GM21367 (cell line): ENCODE results near the gene GFPT2.

Experiments used
- ATAC-seq: cut with Tn5 transposase; IDR thresholded peaks from one replicate; pipeline ENCODE4 v1.9.1; 2021; ENCODE audit not compliant: unreplicated experiment

Gene GFPT2

DNA sequence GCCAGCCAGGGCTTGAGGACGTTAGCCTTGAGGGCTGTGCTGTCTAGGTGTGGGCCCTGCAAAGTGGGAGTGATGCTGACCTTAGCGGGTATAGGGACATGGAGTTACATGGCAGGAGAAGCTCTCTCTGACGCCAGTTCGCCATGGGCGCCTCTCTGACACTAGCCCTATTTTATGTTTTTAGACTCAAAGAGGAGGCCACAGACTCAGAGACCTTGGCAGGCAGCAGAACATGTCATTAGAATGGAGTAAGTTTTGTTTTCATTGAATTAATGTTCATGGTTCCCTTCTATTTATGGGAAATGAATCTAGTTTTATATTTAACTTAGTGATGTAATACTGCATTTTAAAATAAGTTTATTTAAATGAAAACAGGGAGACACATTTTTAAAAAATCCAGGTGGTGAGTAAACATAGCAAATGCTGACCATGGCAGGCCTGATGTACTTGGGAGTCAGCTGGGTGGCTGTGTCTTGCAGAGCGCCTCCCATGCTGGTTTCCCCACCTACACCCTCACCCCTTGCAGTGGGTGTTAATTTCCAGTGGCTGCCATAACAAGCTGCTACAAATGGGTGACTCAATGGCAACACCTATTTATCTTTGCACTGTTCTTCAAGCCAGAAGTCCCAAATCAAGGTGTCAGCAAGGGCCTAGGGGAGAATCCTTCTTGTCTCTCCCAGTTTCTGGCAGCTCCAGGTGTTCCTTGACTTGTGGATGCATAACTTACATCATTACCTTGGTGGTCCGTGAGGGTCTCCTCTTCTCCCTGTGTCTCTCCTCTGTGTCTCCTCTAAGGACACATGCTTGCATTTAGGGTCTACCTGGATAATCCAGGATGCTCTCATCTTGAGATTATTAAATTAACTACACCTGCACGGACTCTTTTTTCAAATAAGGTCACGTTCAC, 25.6 kb upstream of the GFPT2 start:
- ATAC-seq: no peak

DNA sequence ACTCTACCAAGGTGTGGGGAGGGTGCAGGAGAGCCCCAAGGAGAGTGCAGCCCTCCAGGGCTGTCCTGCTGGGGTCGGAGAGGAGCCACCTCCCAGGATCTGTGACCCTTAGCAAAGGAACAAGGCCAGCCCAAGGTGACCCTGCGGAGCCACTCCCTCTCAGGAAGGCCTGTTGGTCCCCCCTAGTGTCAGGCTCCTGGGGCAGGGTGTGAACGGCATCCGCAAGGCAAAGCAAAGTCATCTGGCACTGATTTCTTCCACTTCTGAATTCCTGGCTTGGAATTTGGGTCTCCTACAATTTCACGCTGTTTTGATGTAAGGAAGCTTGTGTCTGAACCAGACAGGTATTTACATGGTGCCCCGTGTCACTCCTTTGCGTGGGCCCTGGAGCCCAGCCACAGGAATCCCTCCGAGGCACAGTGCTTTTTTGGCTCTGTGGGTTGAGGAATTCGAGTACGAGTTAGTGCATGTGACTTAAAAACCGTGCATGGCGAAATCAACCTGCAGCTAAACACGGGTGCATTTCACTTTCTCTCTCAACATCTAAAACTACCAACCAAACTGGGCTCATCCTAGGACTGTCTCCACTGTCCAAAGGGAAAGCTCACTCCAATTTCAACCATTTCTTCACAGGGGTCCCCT, 24.5 kb upstream of the GFPT2 start:
- no peak for ATAC-seq

DNA sequence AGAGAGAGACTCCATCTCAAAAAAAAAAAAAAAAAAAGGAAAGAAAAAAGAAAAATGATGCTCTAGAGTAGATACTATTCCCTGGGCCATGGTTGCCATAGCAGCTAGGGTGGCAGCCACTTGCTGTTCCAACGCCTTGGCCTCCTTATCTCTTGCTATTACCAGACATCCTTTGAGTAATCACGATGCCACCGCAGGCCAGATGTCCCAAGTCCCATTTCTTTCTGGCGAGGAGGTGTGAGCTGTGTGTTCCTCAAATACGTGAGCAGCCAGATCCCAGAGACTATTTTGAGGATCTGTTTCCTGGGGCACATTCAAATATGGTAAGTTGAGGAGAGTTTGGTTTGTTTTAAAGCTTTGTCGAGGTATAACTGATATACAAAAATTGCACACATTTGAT, 23.4 kb upstream of the GFPT2 start:
- ATAC-seq: no peak

DNA sequence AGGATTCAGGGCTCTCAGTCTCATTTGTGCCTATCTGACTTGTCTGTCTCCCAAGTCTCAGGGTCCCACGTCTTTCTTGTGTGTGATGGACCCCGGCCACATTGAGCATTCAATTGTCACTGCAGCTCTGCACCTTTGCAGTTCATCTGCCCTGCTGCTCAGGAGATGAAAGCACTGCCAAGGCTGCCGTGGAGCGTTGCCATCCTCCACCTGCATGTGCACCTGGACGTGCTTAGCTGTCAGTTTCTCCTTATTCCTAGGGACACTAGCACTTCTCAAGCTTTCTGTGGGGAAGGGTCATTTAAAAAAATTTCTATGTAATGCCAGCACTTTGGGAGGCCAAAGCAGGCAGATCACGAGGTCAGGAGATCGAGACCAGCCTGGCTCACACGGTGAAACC, 22.8 kb upstream of the GFPT2 start:
- ATAC-seq: no peak

DNA sequence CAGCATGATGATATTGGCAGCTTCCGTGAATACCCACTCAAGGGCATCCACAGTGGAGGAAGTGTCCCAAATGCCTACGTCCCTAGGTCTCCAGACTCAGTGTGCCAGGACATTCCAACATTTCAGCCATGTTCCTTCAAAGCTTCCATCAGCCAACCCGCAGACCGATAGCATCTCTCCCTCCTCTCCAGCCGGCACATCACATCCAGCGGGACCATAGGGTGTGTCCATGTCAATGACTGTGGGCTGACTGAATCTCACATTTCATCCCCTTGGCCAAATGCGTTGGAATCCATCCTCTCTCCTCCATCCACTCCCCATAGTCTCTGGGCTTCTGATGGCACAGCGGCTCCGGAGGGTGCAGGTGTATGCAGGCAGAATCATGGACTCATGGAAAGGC, 22.2 kb upstream of the GFPT2 start:
- no peak for ATAC-seq

DNA sequence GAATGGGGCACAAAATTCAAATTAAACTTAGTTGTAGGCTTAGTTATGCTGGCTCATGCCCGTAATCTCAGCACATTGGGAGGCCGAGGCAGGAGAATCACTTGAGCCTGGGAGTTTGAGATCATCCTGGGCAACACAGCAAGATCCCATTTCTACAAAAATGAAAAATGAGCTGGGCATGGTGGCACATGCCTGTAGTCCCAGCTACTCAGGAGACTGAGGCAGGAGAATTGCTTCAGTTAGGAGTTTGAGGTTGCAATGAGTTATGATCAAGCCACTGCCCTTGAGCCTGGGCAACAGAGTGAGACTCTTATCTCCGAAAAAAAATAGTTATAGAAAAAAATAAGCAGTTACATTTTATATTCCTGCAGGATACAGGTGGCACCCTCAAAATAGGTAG, 20.7 kb upstream of the GFPT2 start:
- no peak for ATAC-seq

DNA sequence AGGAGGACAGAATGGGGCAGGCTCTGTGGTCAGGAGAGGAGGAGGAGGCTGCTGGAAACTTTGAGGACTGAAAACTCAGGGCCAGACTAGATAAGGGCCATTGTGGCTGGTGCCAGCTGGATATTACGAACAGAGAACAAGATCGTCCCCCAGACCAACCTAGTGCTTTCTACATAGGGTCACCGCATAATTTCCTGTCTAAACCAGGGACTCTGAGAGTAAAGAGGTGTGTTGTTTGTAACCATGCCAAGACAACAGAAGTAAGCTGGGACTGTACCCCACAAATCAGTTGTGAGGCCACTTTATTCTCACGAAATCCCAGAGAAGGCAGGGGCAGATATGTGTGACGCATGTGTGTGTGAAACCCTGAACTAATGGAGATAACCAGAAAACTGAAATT, 20.3 kb upstream of the GFPT2 start:
- ATAC-seq: no peak

DNA sequence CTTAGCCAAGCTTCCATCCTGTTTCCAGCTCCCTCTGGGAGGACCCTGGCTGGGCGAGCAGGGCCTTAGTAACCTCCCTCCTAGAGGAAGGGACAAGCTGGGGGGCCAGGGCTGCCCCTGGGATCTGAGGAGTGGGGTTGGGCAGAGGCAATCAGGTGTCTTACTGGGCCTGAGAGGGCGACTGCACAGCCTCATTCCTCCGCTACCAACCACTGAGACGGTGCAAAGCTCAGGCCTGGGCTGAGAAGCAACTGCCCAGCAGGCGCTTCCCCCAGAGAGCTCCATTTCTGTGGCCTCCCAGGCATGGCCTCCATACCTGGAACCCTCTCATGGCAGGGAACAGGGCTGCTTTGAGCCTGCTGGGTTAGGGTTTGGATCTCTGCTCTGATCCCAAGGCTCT, 18.8 kb upstream of the GFPT2 start:
- no peak for ATAC-seq

DNA sequence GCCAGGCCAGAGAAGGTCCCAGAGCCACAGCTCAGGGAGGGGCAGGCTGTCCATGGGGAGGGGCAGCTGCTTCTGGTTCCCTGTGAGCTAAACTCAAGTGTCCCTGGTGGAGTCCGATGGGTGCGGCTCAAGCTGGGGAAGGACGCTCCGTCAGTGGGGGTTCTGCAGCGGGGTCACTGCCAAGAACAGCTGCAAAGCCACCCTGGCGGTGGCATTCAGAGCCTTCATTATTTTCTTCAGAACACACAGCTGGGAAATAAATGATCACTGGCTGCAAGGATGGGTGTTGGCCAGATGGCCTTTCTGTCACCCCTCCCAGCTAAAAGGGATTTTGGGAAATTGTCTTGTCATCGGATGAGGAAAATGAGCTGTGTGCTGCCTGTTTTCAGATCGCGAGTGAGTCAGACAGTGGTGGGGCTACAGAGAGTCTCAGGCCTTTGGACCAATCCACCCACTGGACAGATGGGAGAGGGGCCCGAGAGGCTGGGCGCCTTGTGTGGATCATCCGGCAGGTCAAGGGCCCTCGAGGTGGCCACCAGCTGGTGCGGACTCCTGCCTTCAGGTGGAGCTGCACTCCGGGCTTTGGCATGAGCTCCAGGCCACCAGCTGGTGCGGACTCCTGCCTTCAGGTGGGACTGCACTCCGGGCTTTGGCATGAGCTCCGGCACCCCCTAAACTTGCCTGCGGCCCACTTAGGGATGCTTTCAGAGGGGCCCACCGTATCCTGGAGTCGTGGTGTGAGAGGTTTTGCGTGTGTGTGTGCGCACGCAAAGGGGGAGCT, 17.9 kb upstream of the GFPT2 start:
- no peak for ATAC-seq

DNA sequence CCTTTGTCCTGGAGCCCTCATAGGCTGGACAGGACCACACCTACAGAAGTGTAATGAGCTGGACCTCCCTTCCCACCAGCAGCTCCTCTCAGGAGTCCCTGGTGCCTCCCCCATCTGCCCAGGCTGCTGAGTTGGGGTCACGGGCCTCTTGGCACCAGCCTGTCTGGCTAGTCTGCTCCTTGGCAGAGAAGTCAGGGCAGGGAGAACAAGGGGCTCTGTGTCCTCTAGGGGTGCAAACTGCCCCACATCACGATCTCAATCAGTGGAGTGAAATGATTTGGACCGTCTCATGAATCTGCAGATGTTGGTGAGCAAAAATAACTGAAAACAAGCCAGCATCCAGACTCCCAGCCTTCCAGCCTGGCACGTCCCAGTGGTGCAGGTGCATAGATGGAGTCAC, 14.9 kb upstream of the GFPT2 start:
- ATAC-seq: no peak

DNA sequence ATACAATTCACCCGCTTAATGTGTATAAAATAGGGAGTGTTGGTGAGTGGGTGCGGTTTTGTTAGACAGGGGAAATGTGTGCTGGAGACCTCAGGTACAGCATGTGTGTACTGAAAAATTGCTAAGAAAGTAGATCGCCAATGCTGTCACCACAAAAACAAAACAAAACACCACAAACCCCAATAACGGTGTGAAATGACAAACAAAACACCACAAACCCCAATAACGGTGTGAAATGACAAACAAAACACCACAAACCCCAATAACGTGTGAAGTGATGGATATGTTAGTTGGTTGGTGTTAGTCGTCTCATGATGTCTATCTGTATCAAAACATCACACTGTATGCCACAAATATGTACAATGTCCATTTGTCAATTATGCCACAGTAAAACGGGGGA, 14.2 kb upstream of the GFPT2 start:
- ATAC-seq: no peak

DNA sequence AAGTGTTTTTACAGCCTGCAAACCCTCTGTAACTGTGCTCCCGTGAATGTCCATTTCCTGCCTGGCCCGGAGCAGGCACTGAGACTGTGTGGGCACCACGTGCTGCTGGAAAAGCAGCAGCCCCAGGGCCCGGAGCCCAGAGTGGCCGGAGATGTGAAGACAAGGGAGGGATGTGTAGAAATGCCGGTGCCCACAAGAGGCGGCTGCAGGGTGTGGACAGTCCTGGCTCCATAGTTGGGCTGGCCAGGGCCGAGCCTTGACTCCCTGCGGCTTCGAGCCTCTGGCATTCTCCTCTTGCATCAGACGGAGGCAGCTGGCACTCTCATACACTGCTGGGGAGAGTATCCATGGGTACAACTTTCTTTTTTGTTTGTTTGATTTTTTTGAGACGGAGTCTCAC, 13.2 kb upstream of the GFPT2 start:
- ATAC-seq: no peak

DNA sequence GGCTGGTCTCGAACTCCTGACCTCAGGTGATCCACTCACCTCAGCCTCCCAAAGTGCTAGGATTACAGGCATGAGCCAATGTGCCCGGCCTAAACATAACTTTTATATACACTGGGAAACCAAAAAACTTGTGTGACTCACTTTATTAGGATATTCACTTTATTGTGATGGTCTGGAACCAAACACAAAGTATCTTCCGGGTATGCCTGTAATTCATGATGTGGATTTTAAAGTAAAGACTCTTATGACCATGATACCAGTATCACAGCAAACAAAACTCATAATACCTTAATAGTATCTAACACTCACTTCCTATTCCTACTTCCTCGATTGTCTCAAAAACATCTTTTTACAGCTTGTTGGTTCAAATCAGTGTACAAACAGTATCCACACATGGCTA, 12.7 kb upstream of the GFPT2 start:
- ATAC-seq: no peak

DNA sequence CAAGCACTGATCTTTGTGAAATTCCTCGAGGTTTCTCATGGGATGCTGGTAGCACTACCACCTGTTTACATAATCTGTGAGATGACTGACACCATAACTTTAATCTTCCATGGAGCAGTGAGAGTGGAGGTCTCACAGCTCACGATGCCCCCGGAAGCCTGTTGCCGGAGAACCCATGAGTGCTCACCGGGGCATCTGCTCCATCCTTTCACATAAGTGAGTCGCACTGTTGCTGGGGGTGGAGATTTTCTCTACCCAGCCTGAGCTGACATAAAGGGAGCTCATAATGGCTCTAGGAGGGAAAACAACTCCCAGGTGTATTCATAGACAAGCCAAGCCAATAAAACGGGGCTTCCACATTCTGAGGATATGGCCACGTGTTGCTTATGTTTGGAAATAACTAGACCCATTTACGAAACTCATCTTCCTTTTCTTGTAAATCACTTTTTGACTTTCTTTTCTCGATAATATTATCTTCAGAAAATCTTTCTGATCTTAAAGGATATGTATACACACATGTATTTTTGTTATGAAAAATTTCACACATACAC, 11.2 kb upstream of the GFPT2 start:
- ATAC-seq: no peak

DNA sequence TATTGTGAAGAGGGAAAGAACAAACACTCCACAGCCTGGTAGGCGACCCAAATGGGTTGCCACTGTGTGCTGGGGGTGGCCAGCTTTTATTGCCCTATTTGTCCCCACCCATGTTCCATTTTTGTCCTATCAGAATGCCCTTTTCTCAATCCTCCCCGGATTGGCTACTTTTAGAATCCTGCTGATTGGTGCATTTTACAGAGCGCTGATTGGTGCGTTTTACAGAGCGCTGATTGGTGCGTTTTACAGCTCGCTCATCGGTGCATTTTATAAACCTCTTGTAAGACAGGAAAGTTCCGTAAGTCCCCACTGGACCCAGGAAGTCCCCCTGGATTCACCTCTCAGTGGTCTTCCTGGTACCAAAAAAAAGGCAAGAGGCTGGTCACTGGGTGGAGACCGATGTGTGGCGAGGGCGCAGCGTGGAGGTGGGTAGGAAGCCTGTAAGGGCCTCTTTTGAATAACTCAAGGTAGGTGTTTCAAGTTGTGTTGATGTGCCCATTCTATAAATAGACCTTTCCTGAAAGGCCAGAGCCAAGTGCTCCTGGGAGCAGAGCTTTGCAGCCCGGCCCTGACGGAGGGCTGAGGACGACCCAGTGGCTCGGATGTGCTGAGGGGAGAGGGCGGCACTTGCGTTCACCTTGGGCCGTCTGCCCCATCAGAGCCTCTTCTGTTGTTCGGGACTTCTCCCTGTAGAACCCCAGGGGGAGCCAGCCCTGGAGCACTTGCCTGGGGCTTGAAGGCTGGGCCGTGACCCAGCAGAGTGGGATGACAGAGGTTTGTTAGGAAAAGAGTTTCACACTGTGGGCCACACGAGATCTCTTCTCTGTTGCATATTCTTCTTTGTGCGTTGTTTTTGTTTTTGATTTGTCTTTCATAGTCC, 7.2 kb upstream of the GFPT2 start:
- ATAC-seq: no peak

DNA sequence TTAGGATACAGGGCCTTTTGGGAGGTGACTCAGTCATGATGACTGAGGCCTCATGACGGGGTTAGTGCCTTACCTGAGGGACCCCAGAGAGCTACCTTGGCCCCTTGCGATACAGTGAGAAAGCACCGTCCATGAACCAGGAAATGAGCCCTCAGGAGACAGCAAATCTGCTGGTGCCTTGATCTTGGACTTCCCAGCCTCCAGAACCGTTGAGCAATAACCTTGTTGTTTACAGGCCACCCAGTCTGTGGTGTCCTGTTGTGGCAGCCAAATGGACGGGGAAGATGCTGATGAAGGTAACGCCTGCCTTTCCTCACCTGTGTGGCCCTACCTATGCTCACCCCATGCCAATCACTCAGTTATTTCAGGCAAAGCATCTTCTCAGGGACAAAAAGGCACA, 5.6 kb upstream of the GFPT2 start:
- no peak for ATAC-seq

DNA sequence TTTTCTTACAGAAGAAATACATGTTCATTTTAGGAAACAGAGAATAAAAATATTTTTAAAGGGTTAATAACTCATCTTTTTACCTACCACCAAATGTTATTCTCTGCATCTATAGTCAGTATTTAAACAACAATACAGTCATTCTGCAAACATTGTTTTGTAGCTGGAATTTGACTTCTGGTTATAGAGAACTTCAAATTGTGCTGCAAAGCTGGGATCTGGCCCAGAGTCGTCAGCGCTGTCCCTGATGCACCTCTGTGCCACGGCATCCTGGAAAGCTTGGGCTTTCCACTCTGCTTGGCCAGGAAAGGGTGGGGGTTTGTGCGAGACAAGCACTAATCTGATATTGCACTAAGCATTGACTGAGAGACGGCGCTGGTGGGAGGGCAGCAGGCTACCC, 5.0 kb upstream of the GFPT2 start:
- no peak for ATAC-seq

DNA sequence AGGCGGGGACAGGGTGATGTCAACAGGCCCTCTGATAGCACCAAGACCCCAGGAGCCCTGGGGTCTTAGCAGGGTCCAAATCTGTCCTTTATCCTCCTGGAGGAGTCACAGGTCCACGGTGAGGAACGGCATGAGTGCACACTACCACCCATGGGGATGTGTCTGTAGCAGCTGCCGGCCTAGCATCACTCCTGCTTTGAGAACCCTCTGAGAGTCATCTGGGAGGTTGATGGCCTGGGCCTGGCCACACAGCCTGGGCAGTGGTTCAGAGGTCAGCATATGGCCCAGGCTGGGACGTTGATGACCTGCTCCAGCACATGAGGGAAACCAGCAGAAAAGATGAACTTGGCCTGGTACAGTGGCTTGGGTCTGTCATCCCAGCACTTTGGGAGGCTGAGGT, 1.8 kb upstream of the GFPT2 start:
- ATAC-seq: no peak

DNA sequence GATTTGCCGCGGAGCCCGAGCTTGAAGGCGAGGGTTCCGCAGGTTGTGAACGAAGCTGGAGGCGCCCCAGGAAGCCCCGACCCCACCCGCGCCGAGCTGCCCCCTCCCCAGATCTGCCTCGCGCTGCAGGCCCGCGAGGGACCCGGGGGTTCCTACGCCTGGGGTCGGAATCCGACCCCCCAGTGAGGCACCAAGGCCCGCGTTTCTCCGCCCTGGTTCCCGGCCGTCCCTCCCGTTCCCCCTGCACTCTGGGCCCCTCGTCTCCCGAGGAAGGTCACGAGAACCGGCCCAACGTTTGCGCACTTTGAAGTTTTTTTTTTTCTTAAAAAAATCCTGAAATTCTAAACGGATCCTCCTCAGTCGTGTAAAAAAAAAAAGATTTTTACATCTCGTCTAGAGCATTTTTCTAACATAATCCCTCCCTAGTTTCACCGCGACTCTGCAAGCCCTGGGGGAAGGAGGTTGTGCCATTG, 880 bp upstream of the GFPT2 start:
- no peak for ATAC-seq
